Embryonic facial prominence (tissue), 1 donor: ENCODE measurements around the gene HAO2.

Source experiments
- DNase-seq: peaks from one replicate; pipeline ENCODE4 v3.0.0-alpha.2; 2016; ENCODE audit errors: extremely low spot score

The HAO2 gene

DNA sequence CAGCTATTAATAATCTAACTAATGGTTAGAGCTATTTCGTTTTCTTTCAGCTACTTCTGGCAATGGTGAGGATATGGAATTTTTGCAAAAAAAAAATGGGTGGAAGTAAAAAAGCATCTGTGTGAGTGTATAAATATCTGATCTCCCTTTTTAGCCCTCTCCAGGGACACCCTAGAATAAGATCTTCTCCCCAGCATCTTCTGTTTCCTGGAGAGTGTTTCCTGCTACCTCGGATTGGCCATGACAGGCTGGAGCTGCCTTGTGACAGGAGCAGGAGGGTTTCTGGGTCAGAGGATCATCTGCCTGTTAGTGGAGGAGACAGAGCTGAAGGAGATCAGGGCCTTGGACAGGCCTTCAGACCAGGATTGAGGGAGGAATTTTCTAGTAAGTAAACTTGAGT lies 70.2 kb downstream of the HAO2 start:
- DNase-seq, result no peak

DNA sequence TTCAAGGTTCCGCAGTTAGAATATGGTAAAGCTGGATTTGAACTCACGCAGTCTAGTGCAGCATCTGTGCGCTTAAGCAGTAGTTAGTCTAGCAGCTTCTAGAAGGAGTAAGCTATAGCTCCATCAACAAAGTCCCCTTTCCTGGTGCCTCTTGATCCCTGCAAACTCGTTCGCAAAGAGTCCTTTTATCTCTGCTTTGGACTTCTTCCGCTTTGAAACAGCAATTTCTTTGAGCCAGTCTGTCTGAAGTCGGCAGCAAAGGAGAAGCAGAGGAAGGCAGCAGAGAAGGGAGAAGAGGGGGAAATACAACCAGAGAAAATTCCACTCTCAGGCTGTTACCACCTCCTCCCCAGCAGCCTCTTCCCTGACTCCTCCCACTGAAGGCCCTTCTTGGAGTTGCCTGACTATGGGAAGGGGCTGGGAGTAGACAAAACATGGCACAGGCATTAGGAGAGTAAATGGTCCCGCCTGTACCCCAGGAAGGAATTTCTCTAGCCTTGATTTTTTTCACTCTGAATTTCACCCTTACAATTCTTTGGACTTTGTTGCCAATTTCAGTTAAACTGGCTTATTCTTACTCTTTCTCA lies 72.2 kb downstream of the HAO2 start:
- DNase-seq, result no peak

DNA sequence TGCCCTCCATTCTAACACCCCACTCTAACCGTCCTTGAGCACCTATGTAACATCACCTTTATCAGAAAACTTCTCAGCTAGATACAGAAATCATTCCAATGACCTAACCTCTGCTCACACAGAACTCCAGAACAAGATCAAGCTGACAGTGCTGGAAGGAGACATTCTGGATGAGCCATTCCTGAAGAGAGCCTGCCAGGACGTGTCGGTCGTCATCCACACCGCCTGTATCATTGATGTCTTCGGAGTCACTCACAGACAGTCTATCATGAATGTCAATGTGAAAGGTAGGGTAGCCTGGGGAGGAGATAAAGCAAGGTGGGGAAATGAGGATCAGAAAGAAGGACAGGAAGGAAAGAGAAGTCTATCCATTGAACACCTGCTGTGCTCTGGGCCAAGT lies 74.2 kb downstream of the HAO2 start:
- DNase-seq, result no peak
